ENCODE measurements around the gene PRRC1.
A peak's percentile ranks its signal among the peaks of the same experiment; 100 is the strongest.

PRRC1 gene

DNA sequence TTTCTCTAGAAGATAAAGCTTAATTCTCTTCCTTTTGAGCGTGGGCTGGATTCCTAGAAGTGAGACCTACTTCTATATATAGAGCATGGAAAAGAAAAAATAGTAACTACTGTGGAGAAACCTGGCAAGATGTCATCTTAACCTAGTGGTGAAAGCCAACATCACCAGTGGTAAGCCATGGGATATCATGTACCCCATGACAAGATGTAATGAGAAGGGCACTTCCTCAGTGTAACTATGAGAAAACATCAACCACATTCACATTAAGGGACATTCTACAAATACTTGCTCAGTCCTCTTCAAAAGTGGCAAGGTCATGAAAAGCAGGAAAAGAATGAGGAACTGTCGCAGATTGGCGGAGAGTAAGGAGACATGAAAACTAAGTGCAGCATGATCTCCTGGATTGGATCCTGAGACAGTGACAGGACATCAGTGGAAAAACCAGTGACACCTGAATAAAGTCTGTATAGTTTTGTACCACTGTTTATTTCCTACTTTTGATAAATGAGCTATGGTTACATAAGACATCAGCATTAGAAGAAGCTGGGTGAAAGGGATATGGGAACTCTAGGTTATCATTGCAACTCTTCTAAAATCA, 65.4 kb downstream of the PRRC1 start:
- no peak for DNase-seq

DNA sequence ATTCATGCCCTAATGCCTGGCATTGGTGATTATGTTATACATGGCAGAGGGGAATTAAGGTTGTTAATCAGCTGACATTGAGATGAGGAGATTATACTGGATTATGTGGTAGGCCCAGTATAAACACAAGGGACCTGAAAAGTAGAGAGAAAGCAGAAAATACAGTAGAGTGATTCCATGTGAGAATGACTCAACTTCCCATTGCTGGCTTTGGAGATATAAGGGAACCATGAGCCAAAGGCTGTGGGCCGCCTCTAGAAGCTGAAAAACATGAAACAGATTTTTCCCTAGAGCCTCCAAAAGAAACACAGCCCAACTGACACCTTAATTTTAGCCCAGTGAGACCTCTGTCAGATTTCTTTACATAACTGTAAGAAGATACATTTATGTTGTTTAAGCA, 66.4 kb downstream of the PRRC1 start:
- DNase-seq = no peak

DNA sequence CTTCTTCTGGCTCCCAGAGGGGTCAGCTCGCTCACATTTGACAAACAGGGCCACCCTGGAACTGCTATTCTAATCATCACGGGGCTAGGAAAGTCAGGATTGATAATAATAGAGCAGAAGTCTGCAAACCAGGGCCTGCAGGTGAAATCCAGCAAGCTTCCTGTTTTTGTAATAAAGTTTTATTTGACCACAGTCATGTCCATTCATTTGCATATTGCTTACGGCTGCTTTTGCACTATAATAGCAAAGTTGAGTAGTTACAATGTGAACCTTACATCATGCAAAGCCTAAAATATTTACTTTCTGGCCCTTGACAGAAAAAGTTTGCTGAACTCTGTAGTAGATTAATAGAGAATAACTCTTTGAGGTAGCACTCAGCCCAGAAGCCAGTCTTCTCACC, 68.2 kb downstream of the PRRC1 start:
- DNase-seq = no peak

DNA sequence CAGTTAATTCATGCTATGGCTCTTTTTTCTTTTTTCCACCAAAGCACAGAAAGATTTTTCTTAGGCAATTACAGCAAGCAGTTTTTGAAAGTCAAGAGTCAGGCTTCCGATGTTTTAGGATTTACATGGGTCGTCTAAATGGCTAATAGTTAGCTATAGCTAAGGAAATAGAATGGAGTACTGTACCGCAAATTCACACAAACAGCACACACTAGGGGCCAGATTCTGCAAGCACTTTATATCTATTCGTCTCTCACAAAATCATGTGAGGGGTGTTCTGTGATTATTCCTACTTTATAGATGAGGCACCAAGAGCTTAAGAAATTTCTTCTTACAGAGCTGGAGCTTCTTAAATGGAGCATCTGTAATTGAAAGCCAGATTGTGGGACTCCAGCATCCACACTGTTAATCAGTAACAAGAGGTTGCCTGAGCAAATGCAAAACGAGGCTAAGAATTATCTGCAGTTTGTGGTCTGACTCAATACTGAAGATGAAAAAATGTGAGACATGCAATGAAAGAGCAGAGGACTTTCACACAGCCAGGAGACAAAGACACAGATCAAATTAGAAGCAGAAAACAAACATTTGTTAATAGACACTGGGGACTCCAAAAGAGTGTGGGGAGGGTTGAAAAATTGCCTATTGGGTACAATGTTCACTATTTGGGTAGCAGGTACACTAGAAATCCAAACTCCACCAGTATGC, 68.8 kb downstream of the PRRC1 start:
- DNase-seq = peak in 1 of 5 experiments; percentile 26

DNA sequence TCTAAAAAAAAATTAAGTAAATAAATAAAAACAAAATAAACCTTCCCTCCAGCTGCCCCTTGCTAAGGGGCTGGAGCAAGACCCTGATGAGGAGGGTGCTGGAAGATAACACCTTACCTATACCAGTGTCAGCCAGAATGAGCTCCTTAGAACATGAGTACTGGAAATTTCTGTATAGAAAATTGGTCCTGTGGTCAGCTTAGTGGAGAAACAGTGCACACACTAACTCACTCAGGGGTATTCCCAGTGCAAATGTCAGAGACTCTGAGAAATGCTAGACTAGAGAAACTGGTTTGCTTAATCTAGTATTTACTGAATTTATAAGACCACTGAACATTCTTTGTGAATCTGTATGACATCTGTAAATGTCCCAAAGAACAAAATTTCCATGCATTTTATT, 69.4 kb downstream of the PRRC1 start:
- no peak for DNase-seq

DNA sequence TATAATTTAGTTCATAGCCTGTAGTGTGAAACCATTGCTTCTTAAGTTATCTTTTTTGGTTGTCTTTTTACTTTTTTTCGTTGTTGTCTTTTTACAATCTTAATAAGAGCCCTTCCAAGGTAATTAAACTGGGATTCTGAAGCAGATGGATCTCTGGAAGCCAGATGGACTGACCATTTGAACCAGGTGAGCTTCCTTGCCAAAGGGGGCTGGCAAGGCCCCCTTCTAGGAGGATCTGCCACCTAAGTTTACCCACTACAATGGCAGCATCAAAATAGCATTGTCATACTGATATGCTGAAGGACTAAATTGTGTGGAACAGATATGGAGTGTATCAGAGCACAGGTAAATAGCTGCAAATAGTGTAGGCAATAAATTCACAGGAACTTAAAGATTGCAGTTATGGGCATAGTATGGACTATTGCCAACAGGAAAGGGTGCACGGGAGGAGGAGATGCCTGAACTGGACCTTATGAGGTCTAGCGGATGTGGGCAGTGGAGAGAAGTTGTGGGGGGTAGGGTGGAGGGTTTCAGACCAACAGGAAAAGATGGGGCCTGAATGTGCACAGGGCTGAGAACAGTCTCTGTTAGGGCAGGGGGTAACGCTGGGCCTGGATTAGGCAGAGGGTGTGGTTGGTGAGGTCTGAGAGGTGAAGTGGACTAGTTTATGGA, 69.9 kb downstream of the PRRC1 start:
- DNase-seq = no peak

DNA sequence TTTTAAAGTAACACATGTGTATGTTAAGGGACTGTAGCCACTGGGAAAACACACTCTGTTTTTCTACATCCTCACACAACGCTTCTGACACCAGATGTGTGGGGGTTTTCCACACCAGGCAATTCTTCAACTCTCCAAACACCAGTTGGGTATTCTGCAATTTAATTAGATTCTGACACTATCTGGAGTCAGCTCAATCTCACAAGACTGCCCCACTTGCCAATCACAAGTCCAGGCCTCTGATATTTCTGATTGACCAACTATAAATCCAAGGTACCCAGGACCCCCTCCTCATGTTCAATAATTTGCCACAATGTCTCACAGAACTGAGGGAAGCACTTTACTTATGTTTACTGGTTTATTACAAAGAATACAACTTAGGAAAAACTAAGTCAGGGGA, 70.9 kb downstream of the PRRC1 start:
- DNase-seq = no peak

DNA sequence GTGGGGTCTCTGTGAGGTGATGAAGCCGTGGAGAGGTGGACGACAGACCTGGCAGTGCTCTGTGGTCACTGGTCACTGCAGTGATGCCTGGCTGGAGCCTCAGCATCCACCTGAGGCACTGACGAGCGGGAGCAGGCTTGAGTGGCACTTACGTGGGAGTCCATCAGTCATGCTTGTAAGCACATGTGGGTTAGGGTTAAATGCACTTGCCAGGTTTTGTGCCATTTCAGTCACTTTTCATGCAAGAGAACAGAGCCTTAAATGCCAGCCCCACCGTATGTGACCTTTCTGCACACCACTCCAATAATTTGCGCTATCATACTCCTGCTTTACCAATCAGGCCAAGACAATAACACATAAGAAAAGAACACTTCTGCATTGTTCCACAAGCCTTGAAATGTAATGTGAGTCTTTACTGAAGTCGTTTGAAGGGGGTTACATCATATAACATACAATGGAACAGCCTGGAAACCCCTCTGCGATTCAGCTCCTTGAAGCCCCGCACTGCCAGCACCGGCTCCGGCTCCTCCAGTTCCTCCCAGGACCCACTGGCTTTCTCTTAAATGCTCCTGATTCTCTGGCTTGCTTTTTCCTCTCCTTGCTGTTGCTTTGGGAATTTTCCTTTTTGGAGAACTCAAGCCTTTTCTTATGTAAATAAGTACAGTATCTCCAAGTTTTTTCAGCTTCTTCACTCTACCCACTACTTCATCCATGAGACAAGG, 72.0 kb downstream of the PRRC1 start:
- DNase-seq = no peak

DNA sequence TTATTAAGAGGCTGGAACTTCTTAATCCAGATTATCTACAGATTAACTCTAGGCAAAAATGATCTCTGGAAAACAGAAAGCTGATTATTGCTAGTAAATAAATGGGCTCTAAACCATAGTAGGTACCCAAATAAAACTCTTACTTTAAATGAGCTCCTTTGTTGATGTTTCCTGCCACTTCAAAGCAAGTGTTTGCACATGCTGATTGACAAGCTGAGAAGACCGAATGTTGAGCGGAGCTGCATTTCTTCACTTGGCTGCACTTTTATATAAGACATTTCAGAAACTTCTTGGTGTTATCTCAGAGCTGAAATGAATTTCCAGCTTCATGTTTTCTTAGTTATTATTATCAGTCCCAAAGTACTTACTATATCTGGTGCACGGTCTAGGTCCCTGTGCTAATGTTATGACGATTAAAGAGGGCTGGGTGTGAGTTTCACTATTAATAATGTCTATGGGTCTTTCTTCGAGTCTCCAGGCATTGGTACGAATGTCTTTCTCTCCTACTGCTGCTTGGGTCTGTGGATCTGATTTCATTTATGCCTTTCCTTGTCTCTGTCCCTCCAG, 72.8 kb downstream of the PRRC1 start:
- peak in 1 of 5 experiments; percentile 27 for DNase-seq

DNA sequence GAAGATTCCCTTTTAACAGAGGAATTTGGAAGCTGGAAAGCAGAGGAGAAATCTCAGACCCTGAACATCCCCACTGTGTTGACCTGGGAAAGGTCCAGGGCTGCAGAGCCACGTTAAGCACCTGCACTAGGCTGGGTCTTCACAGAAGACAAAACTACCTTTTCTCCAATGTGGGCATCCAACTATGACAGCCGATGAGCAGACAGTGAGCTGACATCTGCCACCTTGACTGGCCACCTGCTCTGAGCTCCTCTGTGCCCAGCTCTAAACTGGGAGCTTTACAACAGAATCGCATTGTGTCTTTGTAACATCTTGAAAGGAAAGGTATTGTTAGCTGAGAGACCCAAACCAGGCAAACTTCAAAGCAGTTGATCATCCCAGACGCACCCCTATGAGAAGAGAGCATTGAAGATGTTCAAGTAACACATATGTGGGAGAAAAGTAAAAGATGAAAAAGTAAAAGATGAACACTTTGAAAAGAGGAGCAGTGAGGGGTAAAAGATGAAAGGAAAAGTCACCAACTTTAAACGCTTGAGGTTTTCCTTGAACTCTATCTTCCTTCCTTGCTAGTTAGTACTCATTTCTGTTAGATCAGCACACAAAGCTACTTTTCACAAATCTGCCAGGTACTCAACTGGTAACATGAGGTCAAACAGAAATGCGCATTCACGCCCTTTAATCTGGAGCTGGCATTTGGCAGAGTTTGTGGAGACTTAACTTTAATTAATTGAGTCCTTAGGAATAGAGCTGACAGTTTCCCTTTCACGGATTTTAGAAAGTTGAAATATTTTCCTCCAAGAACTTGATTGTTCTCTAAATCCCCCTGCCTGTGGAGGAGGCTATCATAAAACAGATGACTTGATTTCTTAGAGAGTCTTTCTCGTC, 78.3 kb downstream of the PRRC1 start:
- no peak for DNase-seq

DNA sequence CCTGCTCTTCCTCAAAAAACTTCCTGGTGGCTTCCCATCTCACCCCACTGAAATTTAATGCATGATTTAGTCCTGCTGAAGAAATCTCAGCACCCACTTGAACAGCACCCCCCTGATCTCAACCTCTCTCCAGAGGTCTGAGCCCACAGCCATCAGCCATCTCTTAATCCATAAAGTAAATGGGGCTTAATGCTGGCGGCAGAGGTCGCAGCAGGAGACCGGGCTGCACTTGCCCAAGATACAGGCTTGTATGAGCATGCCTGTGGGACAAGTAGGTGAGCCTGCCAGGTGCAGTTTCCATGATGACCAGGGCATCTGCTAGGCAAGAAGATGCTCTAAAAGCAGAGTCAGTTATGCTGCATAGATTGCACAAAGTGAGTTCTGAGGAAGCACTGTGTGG, 79.1 kb downstream of the PRRC1 start:
- DNase-seq = no peak

DNA sequence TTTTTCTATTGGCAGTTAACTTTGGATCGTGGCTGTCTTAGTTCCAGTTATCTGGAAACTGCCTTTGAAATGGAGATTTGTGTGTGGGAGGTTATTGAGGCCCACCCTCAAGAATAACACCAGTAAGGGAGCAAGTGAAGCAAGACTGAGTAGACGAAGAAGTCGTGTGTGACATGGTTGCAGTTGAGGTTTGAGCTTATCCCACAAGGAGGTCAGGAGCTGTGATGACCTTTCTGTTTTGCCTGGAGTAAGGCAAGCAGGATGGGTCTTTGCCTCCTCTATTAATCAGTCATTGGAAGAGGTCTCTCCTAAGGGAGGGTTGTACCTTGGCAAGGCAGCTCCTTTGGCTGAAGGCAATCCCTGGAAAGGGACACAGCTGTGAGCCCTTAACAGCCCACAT, 81.9 kb downstream of the PRRC1 start:
- no peak for DNase-seq

DNA sequence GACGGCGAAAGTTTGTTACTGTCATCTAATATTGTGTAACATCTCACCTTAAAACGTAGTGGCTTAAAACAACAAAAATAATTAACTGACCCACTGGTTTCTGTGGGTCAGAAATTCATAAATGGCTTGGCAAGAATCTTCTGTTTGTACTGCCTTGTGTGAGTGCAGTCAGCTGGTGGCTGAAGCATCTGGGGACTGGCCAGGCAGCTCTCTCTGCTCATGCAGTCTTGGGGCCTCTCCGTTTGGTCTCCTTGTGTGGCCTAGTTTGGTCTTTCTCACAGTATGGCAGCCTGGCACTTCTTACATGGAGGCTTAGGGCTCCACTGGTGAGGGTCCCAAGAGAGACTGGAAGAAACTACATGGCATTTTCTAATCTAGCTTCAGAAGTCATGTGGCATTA, 82.4 kb downstream of the PRRC1 start:
- no peak for DNase-seq

DNA sequence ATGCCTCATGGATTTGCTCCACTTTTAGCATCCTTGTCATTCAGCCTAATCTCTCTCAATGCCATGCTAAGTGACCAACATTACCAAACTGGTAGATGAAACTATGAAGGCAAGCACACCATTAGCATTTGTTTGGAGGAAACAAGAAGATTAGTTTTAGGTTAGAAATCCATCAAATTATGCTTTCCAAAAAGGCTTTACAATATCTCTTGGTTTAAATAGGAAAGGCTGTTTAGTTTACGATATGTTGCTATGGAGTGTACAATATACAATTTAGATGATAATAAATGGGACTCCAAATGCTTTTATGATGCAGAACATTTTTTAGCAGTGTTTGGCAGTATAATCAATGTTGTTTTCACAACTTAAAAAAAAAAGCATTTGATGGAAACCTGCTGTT, 83.7 kb downstream of the PRRC1 start:
- no peak for DNase-seq

DNA sequence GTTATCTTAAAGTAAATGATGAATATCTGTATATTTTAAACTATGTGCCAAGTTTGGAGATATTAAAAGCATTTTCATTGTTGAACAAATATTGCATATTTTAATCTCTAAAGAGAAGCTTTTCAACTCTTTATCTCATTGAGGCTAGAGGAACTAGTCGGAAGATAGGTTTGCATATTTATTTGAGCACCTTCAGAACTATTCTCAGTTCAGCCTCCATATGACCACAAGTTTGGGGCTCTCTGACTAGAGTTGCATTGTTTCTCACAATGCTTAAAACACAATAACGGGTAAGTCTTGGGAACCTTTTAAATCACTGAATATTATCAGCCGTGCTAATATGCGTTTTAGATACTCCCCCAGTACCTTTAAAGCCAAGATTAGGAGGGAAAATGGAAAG, 84.2 kb downstream of the PRRC1 start:
- no peak for DNase-seq

DNA sequence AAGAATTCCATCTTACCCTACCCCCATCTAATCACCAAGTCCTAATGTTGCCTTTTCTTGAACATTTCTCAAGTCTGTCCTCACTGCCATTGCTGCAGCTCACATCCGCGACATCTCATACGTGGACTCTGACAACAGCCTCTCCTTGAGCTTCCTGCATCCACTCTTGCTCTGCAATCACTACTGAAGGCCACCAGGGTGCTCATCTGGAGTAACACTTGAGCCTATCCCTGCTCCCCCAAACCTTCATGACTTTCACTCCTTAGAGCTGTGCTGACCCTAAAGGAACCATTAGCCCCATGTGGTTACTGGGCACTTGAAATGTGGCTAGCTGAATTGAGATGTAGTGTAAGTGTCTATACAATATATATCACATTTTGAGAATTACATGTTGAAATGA, 85.0 kb downstream of the PRRC1 start:
- no peak for DNase-seq

DNA sequence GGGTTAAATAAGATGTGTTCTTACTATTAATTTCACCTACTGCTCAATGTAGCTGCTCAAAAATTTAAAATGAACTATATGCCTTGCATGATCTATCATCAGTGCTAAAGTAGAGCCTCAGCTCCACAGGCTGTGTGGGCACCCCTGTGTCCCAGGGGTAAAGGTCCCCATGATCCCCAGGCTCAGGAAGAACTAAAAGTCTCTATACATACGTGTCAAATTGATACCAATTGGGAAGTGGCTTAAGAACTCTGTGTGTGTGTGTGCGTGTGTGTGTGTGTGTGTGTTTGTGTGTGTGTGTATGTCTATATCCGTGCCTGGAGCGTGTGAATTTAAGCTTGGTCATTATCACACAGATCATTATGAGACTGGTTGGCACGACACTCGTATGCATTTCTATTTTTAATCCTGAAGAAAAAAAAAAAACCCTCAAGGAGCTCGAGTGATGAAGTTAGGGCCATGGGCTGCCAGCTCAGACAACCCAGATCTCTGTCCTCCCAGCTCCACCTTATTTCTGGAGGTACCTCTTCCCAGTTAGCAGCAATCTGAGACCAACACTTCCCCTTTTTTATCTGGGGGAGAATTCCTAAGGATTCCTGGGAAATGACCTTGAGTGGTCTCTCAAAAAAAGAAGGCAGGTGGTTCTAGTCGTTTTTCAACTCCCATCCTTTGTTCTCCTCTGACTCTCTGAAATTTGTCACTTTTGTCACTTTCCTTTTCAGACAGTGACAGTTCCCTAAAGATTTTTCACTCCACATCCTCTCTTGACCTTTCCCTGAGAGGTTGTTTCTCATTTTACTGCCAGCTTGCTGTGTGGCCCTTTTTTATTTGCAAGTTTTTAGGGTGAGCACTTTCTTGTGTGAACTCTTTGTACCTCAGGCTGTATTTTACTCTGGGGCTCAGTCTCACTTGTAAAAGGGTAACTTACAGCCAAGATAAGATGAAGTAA, 85.7 kb downstream of the PRRC1 start:
- peak in 1 of 5 experiments; percentile 2 for DNase-seq

Data from T-helper 2 cell (primary cell).